ENCODE data around the gene NRP1. TPM values are rescaled to one million over a fixed set of nuclear protein-coding genes. Genes with fewer than 3 reads are reported as not detected.

The NRP1 gene
- total RNA-seq, 1 donor from 2014 or later, result 16.1 TPM

- Mint-ChIP-seq H3K4me3 (no peak overlapping the region), H3K27me3 (ENCODE audit: low read depth) (no peaks in the 10 kb centered on the region), H3K9me3 (peaks cover 3% of the 10 kb centered on the region), H3K4me1 (peaks cover 15% of the 10 kb centered on the region), H3K27ac (ENCODE audit: unreplicated experiment) (no peak overlapping the region), H3K36me3 (ENCODE audit: low read depth) (peaks cover 13% of the 10 kb centered on the region)
- no peak for TF ChIP-seq CTCF (conservative IDR thresholded peaks at IDR 0.05)
- DNase-seq (ENCODE audit: low read depth, low spot score), result no peak
These were observed 14.2 kb downstream of the NRP1 start for GRCh38 chr10:33320288-33320687.

GRCh38 chr10:33315891-33316290, 18.6 kb downstream of the NRP1 start:
- Mint-ChIP-seq H3K4me1 (peaks cover 7% of the 10 kb centered on the region), H3K4me3 (no peak overlapping the region), H3K9me3 (peaks cover 3% of the 10 kb centered on the region), H3K27me3 (ENCODE audit: low read depth) (no peaks in the 10 kb centered on the region), H3K36me3 (ENCODE audit: low read depth) (peaks cover 10% of the 10 kb centered on the region), H3K27ac (ENCODE audit: unreplicated experiment) (no peak overlapping the region)
- no peak for DNase-seq (ENCODE audit: low read depth, low spot score)
- no peak for TF ChIP-seq CTCF (conservative IDR thresholded peaks at IDR 0.05)

- no peak for DNase-seq (ENCODE audit: low read depth, low spot score)
- Mint-ChIP-seq H3K36me3 (ENCODE audit: low read depth) (peaks cover 6% of the 10 kb centered on the region), H3K4me1 (peaks cover 7% of the 10 kb centered on the region), H3K4me3 (no peak overlapping the region), H3K9me3 (peaks cover 3% of the 10 kb centered on the region), H3K27me3 (ENCODE audit: low read depth) (no peaks in the 10 kb centered on the region), H3K27ac (ENCODE audit: unreplicated experiment) (no peak overlapping the region)
- no peak for TF ChIP-seq CTCF (conservative IDR thresholded peaks at IDR 0.05)
These were observed 19.5 kb downstream of the NRP1 start for GRCh38 chr10:33314811-33315561.

DNA sequence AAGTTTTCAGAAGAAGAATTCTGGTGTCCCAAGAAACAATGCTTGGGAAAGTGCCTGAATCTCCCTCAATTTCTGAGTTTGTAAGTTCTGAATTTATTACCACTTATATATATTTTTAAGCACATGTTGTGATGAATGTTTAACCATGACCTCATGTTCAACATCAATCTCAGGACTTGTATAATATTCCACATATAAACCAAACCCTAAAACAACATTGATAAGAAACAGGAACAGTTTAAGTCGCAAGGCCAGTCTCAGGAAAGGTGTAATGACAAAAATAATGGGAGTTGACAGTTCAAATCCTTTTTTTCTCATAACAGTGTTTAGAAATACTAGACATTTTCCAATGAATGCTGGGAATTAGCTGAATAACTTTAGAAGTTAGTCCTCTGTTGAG, 22.8 kb downstream of the NRP1 start:
- no peak for DNase-seq (ENCODE audit: low read depth, low spot score)
- peaks cover 20% of the 10 kb centered on the region for H3K4me1 Mint-ChIP-seq
- H3K4me3 Mint-ChIP-seq, result no peak overlapping the region
- H3K27me3 Mint-ChIP-seq (ENCODE audit: low read depth), result no peaks in the 10 kb centered on the region
- no peak for TF ChIP-seq CTCF (conservative IDR thresholded peaks at IDR 0.05)
- peaks cover 6% of the 10 kb centered on the region for H3K36me3 Mint-ChIP-seq (ENCODE audit: low read depth)
- H3K9me3 Mint-ChIP-seq, result peaks cover 6% of the 10 kb centered on the region
- H3K27ac Mint-ChIP-seq (ENCODE audit: unreplicated experiment), result no peak overlapping the region

DNA sequence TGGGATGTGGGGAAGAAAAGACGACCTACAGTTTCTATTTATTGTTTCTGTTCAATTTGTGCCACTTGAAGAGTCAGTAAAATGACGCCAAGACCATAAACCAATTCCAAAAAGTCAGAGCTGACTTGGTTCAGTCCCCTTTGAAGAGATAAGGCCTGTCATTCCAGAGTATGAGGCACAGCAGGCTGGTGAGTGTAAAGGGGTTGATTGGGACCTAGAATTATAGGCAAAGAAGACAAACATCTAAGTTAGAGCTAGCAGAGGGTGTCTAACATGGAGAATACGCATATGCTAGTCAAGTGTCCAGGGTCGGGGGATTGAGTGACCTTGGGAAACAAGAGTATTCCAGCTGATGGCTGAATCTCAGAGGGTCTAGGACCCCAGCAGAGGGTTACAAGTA, 23.6 kb downstream of the NRP1 start:
- H3K9me3 Mint-ChIP-seq, result peaks cover 6% of the 10 kb centered on the region
- H3K4me1 Mint-ChIP-seq, result peaks cover 25% of the 10 kb centered on the region
- H3K27ac Mint-ChIP-seq (ENCODE audit: unreplicated experiment), result no peak overlapping the region
- peaks cover 6% of the 10 kb centered on the region for H3K36me3 Mint-ChIP-seq (ENCODE audit: low read depth)
- H3K27me3 Mint-ChIP-seq (ENCODE audit: low read depth), result no peaks in the 10 kb centered on the region
- H3K4me3 Mint-ChIP-seq, result no peak overlapping the region
- no peak for TF ChIP-seq CTCF (conservative IDR thresholded peaks at IDR 0.05)
- DNase-seq (ENCODE audit: low read depth, low spot score), result no peak

All from neural crest cell (in vitro differentiated cells).